Measurements from ENCODE around the gene IL1F10.
"Not testable (repeated sequence)": the region's sequence is repeated elsewhere in the genome, so short reads cannot be mapped to it uniquely, and the experiment has no call there.

IL1F10 gene

DNA sequence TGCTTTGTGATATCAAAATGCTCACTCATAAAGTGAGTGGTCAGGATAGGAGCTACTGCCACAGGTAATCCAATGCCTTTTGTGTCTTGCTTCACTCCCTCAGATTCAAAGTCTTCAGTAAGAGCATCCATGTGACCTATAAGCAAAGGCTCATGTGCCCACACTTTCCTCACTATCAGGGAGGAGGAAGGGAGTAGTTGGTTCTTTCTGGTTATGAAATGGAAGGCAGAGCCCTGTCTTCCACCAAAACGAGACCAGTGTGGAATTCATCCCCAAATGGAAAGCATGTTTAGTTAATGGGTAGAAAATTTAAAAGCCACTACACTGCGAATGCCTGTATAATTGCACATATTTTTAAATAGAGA, 25.8 kb downstream of the IL1F10 start:
- Histone ChIP-seq H3K4me1 (ENCODE audit: insufficient read depth, poor library complexity, severe bottlenecking) (no peaks in the 10 kb centered on the region), H3K27ac (ENCODE audit: poor library complexity, severe bottlenecking) (no peak overlapping the region), H3K27me3 (ENCODE audit: insufficient read depth, poor library complexity, severe bottlenecking) (no peaks in the 10 kb centered on the region), H3K4me3 (ENCODE audit: severe bottlenecking) (no peak overlapping the region), H3K9me3 (ENCODE audit: severe bottlenecking) (no peaks in the 10 kb centered on the region), H3K36me3 (ENCODE audit: low read depth) (no peaks in the 10 kb centered on the region)
- ATAC-seq (ENCODE audit: low read depth) (no peak), DNase-seq (ENCODE audit: low spot score) (no peak)
- TF ChIP-seq, protein P1, sequence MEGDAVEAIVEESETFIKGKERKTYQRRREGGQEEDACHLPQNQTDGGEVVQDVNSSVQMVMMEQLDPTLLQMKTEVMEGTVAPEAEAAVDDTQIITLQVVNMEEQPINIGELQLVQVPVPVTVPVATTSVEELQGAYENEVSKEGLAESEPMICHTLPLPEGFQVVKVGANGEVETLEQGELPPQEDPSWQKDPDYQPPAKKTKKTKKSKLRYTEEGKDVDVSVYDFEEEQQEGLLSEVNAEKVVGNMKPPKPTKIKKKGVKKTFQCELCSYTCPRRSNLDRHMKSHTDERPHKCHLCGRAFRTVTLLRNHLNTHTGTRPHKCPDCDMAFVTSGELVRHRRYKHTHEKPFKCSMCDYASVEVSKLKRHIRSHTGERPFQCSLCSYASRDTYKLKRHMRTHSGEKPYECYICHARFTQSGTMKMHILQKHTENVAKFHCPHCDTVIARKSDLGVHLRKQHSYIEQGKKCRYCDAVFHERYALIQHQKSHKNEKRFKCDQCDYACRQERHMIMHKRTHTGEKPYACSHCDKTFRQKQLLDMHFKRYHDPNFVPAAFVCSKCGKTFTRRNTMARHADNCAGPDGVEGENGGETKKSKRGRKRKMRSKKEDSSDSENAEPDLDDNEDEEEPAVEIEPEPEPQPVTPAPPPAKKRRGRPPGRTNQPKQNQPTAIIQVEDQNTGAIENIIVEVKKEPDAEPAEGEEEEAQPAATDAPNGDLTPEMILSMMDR (IDR thresholded peaks at IDR 0.05; ENCODE audit: poor library complexity, severe bottlenecking), result no peak

DNA sequence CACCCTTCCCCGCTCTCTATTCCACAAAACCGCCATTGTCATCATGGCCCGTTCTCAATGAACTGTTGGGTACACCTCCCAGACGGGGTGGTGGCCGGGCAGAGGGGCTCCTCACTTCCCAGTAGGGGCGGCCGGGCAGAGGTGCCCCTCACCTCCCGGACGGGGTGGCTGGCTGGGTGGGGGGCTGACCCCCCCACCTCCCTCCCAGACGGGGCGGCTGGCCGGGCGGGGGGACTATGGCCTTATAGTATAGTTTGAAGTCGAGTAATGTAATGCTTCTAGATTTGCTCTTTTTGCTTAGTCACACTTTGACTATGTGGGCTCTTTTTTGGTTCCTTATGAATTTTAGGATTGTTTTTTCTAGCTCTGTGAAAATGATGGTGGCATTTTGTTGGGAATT, 28.5 kb downstream of the IL1F10 start:
- H3K36me3 ChIP-seq (ENCODE audit: low read depth); DNase-seq (ENCODE audit: low spot score); H3K27ac ChIP-seq (ENCODE audit: poor library complexity, severe bottlenecking); H3K4me3 ChIP-seq (ENCODE audit: severe bottlenecking); ATAC-seq (ENCODE audit: low read depth); H3K27me3 ChIP-seq (ENCODE audit: insufficient read depth, poor library complexity, severe bottlenecking); H3K9me3 ChIP-seq (ENCODE audit: severe bottlenecking); H3K4me1 ChIP-seq (ENCODE audit: insufficient read depth, poor library complexity, severe bottlenecking): not testable (repeated sequence)

DNA sequence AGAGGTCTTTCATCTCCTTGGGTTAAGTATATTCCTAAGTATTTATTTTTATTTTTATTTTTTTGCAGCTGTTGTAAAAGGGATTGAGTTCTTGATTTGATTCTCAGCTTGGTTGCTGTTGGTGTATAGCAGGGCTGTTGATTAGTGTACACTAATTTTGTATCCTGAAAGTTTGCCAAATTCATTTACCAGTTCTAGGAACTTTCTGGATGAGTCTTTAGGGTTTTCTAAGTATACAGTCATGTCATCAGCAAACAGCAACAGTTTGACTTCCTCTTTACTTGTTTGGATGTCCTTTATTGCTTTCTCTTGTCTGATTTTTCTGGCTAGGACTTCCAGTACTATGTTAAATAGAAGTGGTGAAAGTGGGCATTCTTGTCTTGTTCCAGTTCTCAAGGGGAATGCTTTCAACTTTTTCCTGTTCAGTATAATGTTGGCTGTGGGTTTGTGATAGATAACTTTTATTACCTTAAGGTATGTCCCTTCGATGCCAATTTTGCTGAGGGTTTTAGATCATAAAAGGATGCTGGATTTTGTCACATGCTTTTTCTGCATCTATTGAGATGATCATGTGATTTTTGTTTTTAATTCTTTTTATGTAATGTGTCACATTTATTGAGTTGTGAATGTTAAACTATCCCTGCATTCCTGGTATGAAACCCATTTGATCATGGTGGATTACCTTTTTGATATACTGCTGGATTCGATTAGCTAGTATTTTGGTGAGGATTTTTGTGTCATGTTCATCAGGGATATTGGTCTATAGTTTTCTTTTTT, 29.3 kb downstream of the IL1F10 start:
- not testable (repeated sequence) for H3K4me1 ChIP-seq (ENCODE audit: insufficient read depth, poor library complexity, severe bottlenecking); ATAC-seq (ENCODE audit: low read depth); H3K27me3 ChIP-seq (ENCODE audit: insufficient read depth, poor library complexity, severe bottlenecking); DNase-seq (ENCODE audit: low spot score); H3K9me3 ChIP-seq (ENCODE audit: severe bottlenecking); H3K4me3 ChIP-seq (ENCODE audit: severe bottlenecking); H3K36me3 ChIP-seq (ENCODE audit: low read depth); H3K27ac ChIP-seq (ENCODE audit: poor library complexity, severe bottlenecking)

DNA sequence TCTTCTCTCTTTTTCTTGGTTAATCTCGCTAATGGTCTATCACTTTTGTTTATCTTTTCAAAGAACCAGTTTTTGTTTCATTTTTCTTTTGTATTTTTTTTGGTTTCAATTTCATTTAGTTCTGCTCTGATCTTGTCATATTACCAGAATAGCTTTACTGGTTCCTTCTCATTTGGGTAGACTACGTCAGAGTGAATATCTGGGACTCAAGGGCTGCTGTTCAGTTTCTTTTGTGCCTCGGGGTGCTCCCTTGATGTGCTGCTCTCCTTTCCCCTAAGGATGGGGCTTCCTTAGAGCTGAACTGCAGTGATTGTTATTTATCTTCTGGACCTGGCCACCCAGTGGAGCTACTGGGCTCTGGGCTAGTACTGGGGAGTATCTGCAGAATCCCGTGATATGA, 30.3 kb downstream of the IL1F10 start:
- Histone ChIP-seq H3K27ac (ENCODE audit: poor library complexity, severe bottlenecking) (no peak overlapping the region), H3K27me3 (ENCODE audit: insufficient read depth, poor library complexity, severe bottlenecking) (no peaks in the 10 kb centered on the region), H3K36me3 (ENCODE audit: low read depth) (no peaks in the 10 kb centered on the region), H3K4me3 (ENCODE audit: severe bottlenecking) (no peak overlapping the region), H3K9me3 (ENCODE audit: severe bottlenecking) (no peaks in the 10 kb centered on the region), H3K4me1 (ENCODE audit: insufficient read depth, poor library complexity, severe bottlenecking) (no peaks in the 10 kb centered on the region)
- DNase-seq (ENCODE audit: low spot score) (no peak), ATAC-seq (ENCODE audit: low read depth) (no peak)
- TF ChIP-seq, protein P1 (IDR thresholded peaks at IDR 0.05; ENCODE audit: poor library complexity, severe bottlenecking), result no peak

DNA sequence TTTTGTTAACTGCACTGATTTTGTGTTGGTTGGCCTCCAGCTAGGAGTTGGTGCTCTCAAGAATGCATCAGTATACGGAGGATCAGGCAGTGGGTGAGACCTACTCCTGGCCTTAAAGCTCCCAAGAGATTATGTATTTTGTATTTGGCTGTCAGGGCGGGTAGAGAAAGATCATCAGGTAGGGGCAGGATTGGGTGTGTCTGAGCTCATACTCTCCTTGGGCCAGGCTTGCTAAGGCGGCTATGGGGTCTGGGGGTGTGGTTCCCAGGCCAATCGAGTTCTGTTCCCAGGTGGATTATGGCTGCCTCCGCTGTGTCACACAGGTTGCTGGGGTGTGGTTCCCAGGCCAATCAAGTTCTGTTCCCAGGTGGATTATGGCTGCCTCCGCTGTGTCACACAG, 30.8 kb downstream of the IL1F10 start:
- Histone ChIP-seq H3K4me3 (ENCODE audit: severe bottlenecking) (no peak overlapping the region), H3K27ac (ENCODE audit: poor library complexity, severe bottlenecking) (no peak overlapping the region), H3K4me1 (ENCODE audit: insufficient read depth, poor library complexity, severe bottlenecking) (no peaks in the 10 kb centered on the region), H3K9me3 (ENCODE audit: severe bottlenecking) (no peaks in the 10 kb centered on the region), H3K27me3 (ENCODE audit: insufficient read depth, poor library complexity, severe bottlenecking) (no peaks in the 10 kb centered on the region), H3K36me3 (ENCODE audit: low read depth) (no peaks in the 10 kb centered on the region)
- TF ChIP-seq, protein P1 (IDR thresholded peaks at IDR 0.05; ENCODE audit: poor library complexity, severe bottlenecking), result no peak
- ATAC-seq (ENCODE audit: low read depth) (no peak), DNase-seq (ENCODE audit: low spot score) (no peak)

DNA sequence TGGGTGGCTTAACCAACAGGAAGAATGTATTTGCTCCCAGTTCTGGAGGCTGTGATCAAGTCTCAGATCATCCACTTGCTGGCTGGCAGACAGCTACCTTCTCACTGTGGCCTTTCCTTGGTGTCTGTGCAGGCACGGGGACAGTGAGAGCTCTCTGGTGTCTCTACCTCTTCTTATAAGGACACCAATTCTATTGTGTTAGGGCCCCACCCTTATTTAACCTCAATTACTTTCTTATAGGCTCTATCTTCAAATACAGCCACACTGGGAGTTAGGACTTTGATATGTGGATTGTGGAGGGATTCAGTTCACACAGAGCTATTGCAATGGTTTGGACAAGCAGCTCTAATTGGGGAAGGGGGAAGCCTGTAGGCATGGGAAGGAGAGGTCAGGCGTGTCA, 34.4 kb downstream of the IL1F10 start:
- no peak for ATAC-seq (ENCODE audit: low read depth)
- H3K4me3 ChIP-seq (ENCODE audit: severe bottlenecking), result no peak overlapping the region
- DNase-seq (ENCODE audit: low spot score), result no peak
- H3K36me3 ChIP-seq (ENCODE audit: low read depth), result no peaks in the 10 kb centered on the region
- H3K27me3 ChIP-seq (ENCODE audit: insufficient read depth, poor library complexity, severe bottlenecking), result no peaks in the 10 kb centered on the region
- TF ChIP-seq, protein P1 (IDR thresholded peaks at IDR 0.05; ENCODE audit: poor library complexity, severe bottlenecking), result no peak
- H3K4me1 ChIP-seq (ENCODE audit: insufficient read depth, poor library complexity, severe bottlenecking), result no peaks in the 10 kb centered on the region
- no peaks in the 10 kb centered on the region for H3K9me3 ChIP-seq (ENCODE audit: severe bottlenecking)
- no peak overlapping the region for H3K27ac ChIP-seq (ENCODE audit: poor library complexity, severe bottlenecking)
